GM19467 (cell line): ENCODE data around the gene DCTN2.
"Not testable (repeated sequence)": the region's sequence is repeated elsewhere in the genome, so short reads cannot be mapped to it uniquely, and the experiment has no call there.

ENCODE experiments used
- ATAC-seq: cut with Tn5 transposase; IDR thresholded peaks from one replicate; pipeline ENCODE4 v1.9.1; 2021; ENCODE audit warnings: mild to moderate bottlenecking, moderate library complexity; ENCODE audit not compliant: unreplicated experiment

The DCTN2 gene

DNA sequence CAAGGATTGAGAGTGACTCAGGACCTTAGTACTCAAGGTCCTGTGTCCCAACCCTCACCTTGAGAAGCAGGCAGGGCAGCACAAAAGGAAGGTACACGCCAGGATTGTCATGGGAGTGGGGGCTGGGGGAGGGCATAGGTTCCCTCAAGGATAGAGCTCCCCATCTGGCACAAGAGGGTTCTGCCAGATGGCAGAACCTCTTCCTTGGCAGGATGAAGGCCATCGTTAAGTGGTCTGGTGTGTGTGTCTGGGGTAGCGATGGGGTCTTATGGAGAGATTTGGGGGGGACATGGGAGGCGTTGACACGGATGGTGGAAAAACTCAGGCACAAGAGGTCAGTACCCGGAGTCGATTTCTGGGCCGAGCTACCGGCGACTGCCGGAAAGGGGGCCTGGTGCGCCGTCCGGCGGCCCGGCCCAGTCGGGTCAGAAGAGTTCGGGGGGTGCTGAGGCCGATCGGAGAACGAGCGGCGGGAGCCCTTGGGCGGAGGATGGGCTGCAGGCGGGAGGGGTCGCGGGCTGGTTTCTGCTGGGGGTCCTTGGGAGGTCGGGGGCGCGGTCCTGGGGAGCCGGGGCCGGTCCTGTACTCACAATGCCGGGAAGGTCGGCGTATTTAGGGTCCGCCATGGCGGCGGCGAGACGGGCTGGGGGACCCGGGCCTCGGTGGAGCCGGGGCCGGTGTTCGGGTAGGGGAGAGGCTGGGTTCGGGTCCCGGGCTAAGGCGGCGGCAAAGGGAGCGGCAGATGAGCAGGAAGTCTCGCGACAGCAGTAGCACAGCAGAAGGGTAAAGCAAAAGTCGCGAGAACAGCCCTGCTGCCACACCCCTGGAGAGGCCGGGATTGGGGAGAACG lies at the start of gene DCTN2:
Gene DCTN2, minus strand, starts transcription at position 755 of the 850 bp plus-strand sequence. Its CDS starts 129 bp downstream, at position 626.
- peak; percentile 98 for ATAC-seq

- no peak for ATAC-seq
Measured at GRCh38 chr12:57593187-57593586, 46.2 kb upstream of the DCTN2 start.

DNA sequence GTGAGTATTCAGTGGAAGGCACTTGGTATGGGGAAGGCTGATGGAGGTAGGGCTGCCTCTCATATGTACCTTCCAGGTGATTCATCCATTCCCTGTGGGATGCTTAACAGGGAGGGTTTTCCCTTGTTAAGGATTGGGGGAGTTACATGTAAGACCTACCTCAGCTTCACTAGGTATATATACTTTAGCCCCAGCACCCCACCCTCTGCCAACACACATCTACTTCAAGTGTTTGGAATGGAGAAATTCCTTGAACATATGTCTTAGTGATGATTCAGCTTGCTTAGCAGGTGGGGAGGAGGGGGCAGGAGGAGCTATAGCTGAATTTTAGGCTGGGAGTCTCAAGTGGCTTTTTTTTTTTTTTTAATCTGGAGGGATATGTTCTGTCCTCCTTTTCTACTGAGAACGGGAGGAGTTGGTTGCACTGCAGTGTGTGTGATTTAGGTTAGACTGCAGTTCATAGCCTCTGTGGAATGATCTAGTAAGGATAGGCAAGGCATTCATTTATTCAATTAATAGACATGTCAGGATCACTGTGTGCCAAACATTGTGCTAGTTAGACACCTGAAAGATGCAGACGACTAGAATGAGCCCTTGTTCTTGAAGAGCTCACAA lies 45.7 kb upstream of the DCTN2 start:
- no peak for ATAC-seq

DNA sequence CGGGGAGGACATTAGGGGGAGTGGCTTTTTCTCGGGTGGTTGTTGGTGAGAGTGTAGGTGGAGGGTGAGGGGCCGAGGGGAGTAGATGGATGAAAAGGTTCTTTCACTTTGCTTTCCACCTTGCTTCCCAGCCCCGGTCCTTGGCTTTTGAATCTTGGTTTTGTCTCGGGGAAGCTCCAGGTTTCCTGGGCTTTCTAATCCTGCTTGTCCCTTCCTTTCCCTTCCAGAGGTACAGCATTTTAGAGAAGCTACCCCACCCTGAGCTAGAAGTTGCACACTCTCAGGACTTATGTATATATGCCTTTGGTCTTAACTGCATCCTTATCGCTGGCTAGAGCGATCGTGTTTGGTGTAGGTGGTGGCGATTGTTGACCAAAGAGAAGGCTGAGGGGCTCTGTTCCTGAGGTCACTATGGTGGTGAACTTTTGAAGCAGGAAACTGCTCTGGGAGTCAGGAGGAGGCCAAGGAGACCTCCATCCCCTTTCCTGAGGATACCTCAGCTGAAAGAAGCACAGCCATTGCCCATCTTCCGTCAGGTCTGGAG lies 44.9 kb upstream of the DCTN2 start:
- ATAC-seq, result no peak

GRCh38 chr12:57590864-57591781 lies 44.1 kb upstream of the DCTN2 start, which contains the start of gene PIP4K2C:
Gene PIP4K2C, plus strand, starts transcription at chr12:57591192. Its CDS starts 98 bp downstream, at chr12:57591290.
- ATAC-seq, result peak; percentile 91

DNA sequence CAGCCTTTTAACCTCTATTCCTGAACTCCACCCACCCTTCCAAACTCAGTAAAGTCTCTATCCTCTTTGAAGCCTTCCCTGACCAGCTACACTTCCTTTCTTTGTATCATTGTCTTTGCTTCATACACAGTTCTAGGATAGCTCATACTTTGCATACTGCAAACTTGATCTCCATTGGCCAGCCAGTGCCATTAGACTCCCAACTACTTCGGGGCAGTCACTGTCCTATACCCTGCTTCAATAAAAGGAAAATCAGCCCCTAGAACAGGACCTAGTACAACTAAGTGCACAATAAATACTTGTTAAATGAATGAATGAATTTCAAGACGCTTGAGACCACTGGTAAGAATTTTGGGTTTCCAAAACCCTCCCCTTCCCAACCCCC lies 43.5 kb upstream of the DCTN2 start:
- no peak for ATAC-seq

DNA sequence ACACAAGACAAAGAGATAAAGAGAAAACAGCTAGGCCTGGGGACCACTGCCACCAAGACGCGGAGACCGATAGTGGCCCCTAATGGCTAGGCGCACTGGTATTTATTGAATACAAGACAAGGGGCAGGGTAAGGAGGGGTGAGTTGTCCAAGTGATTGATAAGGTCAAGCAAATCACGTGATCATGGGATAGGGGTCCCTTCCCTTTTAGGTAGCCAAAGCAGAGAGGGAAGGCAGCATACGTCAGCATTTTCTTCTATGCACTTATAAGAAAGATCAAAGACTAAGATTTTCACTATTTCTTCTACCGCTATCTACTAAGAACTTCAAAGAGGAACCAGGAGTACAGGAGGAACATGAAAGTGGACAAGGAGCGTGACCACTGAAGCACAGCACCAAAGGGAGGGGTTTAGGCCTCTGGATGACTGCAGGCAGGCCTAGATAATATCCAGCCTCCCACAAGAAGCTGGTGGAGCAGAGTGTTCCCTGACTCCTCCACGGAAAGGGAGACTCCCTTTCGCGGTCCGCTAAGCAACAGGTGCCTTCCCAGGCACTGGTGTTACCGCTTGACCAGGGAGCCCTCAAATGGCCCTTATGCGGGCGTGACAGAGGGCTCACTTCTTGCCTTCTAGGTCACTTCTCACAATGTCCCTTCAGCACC lies 42.1 kb upstream of the DCTN2 start:
- ATAC-seq, result not testable (repeated sequence)

DNA sequence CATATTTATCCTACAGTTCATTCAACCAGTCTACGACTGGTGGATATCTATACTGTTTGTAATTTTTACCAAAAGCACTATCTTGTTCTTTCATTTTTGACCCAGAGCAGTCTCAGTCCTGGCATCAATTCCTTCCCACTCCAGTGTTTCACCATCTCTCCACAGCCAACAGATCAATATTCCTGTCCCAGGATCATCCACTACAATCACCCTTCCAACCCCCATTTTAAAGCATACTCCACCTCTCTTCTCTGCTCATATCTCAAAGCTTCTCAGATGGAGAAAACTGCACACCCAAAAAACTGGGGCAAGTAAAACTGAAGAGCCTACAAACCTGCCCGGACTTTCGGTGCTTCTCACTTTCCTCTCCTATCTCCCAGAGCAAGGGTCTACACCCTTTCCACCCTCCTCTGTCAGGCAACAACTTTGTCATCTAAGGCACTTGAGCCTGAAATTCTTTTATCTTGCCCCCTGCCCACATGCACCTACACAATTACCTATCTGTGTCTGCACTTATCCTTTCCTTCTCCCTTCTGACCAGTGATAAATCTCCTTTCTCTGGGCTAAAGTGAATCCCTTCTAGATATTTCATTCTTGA lies 39.9 kb upstream of the DCTN2 start:
- no peak for ATAC-seq

- ATAC-seq, result no peak
Measured at GRCh38 chr12:57586128-57586527, 39.1 kb upstream of the DCTN2 start.

DNA sequence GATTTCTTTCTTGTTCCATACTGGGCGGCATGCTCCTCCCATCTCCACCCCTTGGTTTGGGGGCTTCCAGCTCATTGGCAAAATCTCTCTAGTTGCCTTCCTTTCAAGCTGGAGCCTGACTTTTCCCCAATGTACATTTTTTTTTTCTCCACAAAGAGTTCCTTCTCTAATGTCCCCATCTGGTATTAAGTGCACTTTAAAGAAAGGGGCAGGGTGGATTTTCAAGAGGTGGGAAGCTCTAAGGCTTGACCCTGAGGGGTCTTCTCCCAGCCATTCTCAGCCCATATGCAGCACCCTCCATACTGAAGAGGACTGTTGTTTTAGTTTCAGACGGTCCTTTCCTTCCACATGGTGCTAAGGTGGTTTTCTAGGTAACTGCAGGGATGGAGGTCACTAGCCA lies 38.2 kb upstream of the DCTN2 start:
- ATAC-seq, result no peak

GRCh38 chr12:57584690-57585089 lies 37.7 kb upstream of the DCTN2 start:
- ATAC-seq, result no peak

- ATAC-seq, result no peak
Measured at GRCh38 chr12:57584050-57584449, 37.1 kb upstream of the DCTN2 start.

DNA sequence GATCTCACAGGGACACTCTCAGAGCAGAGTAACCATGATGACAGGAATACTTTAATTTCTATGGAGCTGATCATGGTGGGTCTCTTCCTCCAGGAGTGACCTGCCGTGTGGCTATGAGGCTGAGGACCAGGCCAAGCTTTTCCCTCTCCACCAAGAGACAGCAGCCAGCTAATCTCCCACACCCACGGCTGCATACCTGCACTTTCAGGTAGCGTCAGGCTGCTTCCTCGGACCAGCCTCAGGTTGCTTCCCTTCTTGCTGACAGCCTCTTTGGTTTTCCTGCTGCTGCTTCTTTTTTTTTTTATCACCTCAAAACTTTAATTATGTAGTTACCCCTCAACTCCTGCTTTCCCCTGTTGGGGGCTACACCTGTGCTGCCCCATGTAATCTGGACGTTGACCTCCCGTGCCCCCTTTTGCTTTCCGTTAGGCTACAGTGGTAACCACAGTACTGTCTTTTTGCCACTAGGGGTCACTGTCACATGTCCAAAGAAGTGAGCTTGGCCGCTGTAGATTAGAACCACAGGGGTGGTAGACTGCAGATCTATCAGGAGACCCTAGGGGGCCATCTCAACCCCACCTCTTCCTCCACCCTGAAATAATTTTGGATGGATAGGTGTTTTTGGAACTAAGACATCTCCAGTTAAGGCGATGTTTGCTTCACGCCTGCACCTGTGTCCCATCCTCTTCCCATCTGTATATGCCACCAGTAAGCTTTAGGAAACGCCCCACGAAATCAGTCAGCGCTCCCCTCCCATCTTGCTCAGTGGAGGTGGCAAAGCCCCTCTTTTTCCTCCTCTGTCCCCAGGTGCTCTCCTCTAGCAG lies 36.2 kb upstream of the DCTN2 start:
- ATAC-seq, result peak; percentile 95

DNA sequence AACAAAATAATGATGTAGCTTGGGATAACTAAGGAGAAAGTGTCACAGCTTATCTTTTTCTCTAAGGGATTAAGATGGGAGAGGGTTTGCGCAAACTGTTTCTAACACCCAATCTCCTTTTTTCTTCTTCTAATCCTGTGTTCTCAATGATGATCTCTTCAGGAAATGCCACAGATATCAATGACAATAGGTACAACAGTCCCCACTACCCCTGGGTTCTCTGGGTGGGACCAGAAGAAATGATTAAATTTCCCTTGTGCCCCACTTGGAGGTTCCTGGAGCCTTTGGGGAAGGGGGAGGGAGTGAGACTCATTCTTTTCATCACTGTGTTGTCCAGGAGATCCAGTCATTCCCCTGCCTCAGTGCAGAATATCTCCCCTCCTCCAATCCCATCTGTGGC lies 35.4 kb upstream of the DCTN2 start:
- ATAC-seq, result no peak

DNA sequence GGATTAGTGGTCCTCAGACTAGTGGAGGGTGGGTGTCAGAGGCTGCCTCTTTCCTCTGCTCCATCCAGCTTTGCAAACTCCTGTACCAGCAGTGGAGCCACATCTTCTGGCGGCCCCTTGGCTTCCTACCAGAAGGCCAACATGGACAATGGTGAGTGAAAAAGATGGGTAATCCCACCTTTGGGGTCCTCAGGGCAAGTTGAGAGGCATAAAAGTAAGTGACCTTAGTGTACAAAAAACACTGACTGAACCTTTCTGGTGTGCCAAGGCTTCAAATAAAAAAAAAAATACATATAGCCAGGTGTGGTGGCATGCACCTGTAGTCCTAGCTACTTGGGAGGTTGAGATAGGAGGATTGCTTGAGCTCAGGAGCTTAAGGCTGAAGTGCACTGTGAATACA lies 34.8 kb upstream of the DCTN2 start:
- ATAC-seq, result no peak

GRCh38 chr12:57580466-57580795 lies 33.4 kb upstream of the DCTN2 start:
- ATAC-seq, result no peak

DNA sequence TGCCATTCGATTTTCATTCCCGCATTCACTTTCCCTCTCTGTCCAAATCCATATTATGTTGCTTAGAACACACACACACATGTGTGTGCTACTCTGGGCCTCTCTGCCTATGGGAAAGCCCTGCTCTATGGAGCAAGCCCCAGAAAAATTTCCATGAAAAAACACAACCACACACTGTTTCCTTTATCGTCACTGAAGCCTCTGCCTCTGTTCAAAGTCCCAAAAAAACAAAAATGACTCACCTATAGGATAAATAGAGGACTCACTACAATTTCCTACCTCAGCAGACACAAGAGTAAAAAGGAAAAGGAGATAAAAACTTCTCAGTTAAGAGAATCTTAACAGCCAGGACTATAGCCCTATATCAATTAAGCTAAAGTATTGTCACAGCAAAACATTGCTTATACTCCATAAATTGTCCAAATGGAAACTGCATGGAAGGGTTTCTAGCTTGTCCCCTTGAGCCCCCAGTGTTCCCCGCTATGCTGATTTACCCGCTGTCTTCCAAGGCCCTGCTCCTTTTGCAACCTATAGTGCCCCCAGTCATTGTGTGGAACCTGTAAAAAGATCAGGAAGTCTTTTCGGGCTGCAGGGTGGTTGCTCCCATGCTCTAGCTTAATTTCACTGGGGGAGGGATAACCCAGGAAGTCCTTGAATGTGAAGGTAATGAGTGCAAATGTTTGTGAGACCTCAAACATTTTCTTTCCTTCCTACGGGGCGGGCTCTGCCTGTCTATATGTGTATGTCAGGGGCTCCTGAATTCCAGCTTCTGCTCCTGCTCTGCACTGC lies 32.9 kb upstream of the DCTN2 start:
- ATAC-seq, result no peak

- ATAC-seq, result no peak
Measured at GRCh38 chr12:57579011-57579410, 32.0 kb upstream of the DCTN2 start.
